Measurements from ENCODE around the gene RABGAP1L.

The RABGAP1L gene

DNA sequence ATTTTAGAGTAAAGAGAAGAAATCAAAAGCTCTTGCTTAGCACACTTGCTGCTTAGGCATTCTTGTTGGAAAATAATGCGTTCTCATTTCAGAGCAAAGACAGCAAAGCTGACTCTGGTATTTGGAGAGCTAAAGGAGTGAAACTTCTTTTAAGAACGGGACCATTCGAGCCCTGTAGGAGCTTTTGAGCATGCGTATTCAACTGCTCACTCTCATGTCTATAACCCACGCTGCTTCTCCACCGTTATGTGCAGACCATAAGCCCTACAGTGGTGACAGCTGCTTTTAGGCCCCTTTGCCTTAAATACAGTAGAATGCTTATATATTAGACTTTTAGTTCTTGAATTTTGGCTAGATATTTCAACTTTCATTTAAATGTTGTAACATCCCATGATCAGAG, 626.2 kb downstream of the RABGAP1L start:
- DNase-seq (ENCODE audit: low read depth in 2 of 2) = no peak
- TF ChIP-seq, protein P1, sequence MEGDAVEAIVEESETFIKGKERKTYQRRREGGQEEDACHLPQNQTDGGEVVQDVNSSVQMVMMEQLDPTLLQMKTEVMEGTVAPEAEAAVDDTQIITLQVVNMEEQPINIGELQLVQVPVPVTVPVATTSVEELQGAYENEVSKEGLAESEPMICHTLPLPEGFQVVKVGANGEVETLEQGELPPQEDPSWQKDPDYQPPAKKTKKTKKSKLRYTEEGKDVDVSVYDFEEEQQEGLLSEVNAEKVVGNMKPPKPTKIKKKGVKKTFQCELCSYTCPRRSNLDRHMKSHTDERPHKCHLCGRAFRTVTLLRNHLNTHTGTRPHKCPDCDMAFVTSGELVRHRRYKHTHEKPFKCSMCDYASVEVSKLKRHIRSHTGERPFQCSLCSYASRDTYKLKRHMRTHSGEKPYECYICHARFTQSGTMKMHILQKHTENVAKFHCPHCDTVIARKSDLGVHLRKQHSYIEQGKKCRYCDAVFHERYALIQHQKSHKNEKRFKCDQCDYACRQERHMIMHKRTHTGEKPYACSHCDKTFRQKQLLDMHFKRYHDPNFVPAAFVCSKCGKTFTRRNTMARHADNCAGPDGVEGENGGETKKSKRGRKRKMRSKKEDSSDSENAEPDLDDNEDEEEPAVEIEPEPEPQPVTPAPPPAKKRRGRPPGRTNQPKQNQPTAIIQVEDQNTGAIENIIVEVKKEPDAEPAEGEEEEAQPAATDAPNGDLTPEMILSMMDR (IDR thresholded peaks at IDR 0.05; ENCODE audit: low read depth, low read length) = no peak
- no peak overlapping the region for H3K4me3 ChIP-seq (replicated peaks in 1 of 2; ENCODE audit: low read depth in 2 of 2, low read length in 2 of 2)

DNA sequence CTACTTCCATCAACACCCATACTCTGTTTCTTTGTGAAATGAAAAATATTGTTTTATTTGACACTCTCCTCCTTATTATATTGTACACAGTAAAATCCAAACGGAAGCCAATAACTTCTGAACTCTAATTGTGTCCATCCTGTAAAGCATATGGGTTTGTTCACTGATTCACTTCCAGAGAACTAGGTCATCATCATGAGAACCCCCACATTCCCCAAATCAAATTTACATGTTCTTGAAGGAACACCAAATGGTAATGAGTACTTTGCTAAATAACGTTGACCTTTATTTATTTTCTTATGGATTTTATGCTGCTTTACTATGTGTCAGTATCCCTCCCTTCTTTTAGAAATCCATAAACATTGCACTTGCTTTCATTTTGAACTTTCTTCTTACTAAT, 627.0 kb downstream of the RABGAP1L start:
- no peak overlapping the region for H3K4me3 ChIP-seq (replicated peaks in 1 of 2; ENCODE audit: low read depth in 2 of 2, low read length in 2 of 2)
- TF ChIP-seq, protein P1 (IDR thresholded peaks at IDR 0.05; ENCODE audit: low read depth, low read length) = no peak
- no peak for DNase-seq (ENCODE audit: low read depth in 2 of 2)

DNA sequence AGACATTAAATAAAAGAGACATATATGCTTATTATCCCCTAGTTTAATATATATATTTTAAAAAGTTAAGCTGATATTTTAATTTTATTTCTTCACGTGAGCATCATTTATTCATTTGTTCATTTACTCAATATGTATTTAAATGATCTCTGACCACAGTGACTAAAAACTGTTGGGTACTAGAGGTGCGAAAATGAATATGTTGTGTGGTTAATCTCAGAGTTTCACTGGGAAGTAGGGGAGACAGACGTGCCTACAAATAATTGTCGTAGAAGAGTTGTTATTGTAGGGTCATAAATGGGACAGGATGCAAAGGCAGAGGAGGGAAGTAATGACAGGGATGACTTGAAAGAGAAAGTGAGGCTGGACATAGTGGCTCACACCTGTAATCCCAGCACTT, 627.4 kb downstream of the RABGAP1L start:
- no peak overlapping the region for H3K4me3 ChIP-seq (replicated peaks in 1 of 2; ENCODE audit: low read depth in 2 of 2, low read length in 2 of 2)
- TF ChIP-seq, protein P1 (IDR thresholded peaks at IDR 0.05; ENCODE audit: low read depth, low read length) = no peak
- DNase-seq (ENCODE audit: low read depth in 2 of 2) = no peak

DNA sequence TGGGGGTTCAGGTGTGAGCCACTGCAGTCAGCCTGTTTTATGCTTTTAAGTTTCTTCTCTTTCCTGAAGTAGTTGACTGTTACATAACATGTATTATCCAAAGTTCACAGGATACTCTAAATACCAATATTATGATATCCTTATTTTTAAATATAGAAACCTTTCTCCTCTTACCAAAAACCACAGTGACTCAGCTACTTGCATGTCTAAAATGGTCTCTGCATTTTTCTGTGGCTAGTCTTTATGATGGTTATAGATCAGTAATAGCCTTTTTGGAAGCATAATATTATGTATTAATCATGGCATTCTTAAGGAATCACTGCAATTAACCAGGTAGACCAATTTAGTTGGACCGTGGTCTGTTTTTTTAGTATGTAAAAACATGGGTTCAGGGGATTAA, 629.7 kb downstream of the RABGAP1L start:
- TF ChIP-seq, protein P1 (IDR thresholded peaks at IDR 0.05; ENCODE audit: low read depth, low read length) = no peak
- no peak overlapping the region for H3K4me3 ChIP-seq (replicated peaks in 1 of 2; ENCODE audit: low read depth in 2 of 2, low read length in 2 of 2)
- peak; percentile 44 to 87 for DNase-seq (ENCODE audit: low read depth in 2 of 2)

DNA sequence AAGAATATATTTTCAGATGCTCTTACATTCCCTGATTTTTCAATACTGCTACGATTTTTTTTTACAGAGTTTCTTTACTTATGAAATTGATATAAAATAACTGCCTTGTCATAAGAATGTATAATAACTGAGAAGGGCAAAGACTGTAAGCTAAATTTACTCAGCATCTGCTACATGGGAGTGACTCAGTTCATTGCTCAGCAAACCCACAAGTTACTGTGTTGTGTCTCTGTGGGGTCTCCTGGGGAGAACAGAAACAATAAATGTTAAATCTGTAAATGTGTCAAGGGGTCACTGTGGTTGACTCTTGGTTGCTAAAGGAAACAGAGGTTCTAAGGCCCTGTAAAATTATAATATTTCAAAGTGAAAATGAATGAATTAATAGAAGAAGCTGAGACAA, 630.1 kb downstream of the RABGAP1L start:
- no peak overlapping the region for H3K4me3 ChIP-seq (replicated peaks in 1 of 2; ENCODE audit: low read depth in 2 of 2, low read length in 2 of 2)
- TF ChIP-seq, protein P1 (IDR thresholded peaks at IDR 0.05; ENCODE audit: low read depth, low read length) = no peak
- DNase-seq (ENCODE audit: low read depth in 2 of 2) = peak; percentile 39 to 88

DNA sequence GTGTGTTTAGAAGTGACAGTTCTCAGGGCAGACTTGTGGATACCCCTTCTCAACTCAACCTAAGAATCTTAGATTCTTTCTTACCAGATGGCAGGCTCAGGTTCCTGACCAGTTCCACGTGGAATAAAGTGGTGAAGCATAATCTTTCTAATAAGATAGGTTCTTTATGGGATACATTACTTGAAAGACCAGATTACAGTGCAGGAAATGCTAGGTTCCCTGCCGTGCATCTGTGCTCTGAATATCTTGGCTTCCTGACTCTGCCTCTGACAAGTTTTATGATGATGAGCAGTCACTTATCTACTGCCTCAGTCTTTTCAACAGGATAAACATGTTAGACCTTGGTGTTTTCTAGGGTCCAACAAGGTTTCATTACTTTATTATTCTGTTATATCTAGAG, 632.5 kb downstream of the RABGAP1L start:
- no peak for DNase-seq (ENCODE audit: low read depth in 2 of 2)
- TF ChIP-seq, protein P1 (IDR thresholded peaks at IDR 0.05; ENCODE audit: low read depth, low read length) = no peak
- H3K4me3 ChIP-seq (replicated peaks in 1 of 2; ENCODE audit: low read depth in 2 of 2, low read length in 2 of 2) = no peak overlapping the region

DNA sequence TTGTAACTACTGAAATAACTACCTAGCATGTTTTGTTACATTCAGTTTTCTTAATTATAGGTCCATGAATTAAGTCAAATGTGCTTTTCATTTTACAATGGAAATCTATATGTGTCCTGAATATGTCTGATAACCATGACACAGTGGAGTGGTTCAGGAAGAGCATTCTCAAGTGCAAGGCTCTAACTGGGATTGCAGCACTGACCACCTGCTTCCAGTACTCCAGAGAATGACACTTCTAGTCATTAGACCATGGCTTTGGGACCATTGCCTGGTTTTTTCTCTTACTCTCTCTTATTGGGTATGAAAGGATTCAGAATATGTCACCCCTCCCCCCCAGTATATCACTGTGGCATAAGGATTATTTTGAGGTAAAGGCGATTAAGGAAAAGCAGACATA, 635.5 kb downstream of the RABGAP1L start:
- no peak for DNase-seq (ENCODE audit: low read depth in 2 of 2)
- TF ChIP-seq, protein P1 (IDR thresholded peaks at IDR 0.05; ENCODE audit: low read depth, low read length) = no peak
- H3K4me3 ChIP-seq (replicated peaks in 1 of 2; ENCODE audit: low read depth in 2 of 2, low read length in 2 of 2) = no peak overlapping the region
